Heart left ventricle (tissue), 16 donors: ENCODE results near the gene ZNF862. TPM values are rescaled to one million over a fixed set of nuclear protein-coding genes. Genes with fewer than 3 reads are reported as not detected.
A peak's percentile ranks its signal among the peaks of the same experiment; 100 is the strongest.

Experiments used
- ATAC-seq, 4 donors: fragments of 200-7000 bp; cut with Tn5 transposase; one replicate each; pipeline ENCODE4 v1.9.1; 2020 to 2022; ENCODE audit warnings: moderate library complexity in 4 of 4, mild to moderate bottlenecking in 3 of 4, moderate number of reproducible peaks in 1 of 4
- DNase-seq, 5 donors: peaks; one replicate each; pipeline ENCODE4 v3.0.0-alpha.2; 2020
- H3K27ac ChIP-seq, 12 donors: fragments of 200-600 bp; sonication (generic) in 4 of 12; one replicate each; pipeline versions ENCODE4 v1.5.0 to v1.8.0; 2016 to 2022; ENCODE audit warnings: mild to moderate bottlenecking in 2 of 12
- H3K27me3 ChIP-seq, 9 donors: fragments of 200-600 bp; sonication (generic) in 2 of 9; one replicate each; pipeline versions ENCODE4 v1.5.1 to v1.8.0; 2016 to 2022; ENCODE audit warnings: mild to moderate bottlenecking in 3 of 9
- H3K36me3 ChIP-seq, 9 donors: fragments of 200-600 bp; sonication (generic) in 2 of 9; one replicate each; pipeline versions ENCODE4 v1.5.0 to v1.8.0; 2018 to 2022; ENCODE audit warnings: mild to moderate bottlenecking in 2 of 9
- H3K4me1 ChIP-seq, 12 donors: fragments of 200-600 bp; sonication (generic) in 4 of 12; one replicate each; pipeline versions ENCODE4 v1.5.0 to v1.8.0; 2016 to 2022; ENCODE audit warnings: mild to moderate bottlenecking in 3 of 12
- H3K4me3 ChIP-seq, 12 donors: fragments of 200-600 bp; sonication (generic) in 4 of 12; one replicate each; pipeline versions ENCODE4 v1.5.0 to v1.8.0; 2017 to 2022; ENCODE audit warnings: mild to moderate bottlenecking in 9 of 12, moderate library complexity in 4 of 12
- H3K9me3 ChIP-seq, 12 donors: fragments of 200-600 bp; sonication (generic) in 4 of 12; one replicate each; pipeline versions ENCODE4 v1.5.0 to v1.8.0; 2016 to 2022; ENCODE audit warnings: mild to moderate bottlenecking in 1 of 12
- CTCF ChIP-seq, 12 donors: fragments of 200-600 bp; sonication (generic) in 4 of 12; IDR thresholded peaks; one replicate each; pipeline versions ENCODE4 v1.5.0 to v1.8.0; 2018 to 2022; ENCODE audit warnings: antibody characterized with exemption in 12 of 12, mild to moderate bottlenecking in 5 of 12
- POLR2A ChIP-seq, 2 donors: fragments of 450-650 bp; IDR thresholded peaks; one replicate each; pipeline ENCODE4 v1.6.1; 2017; ENCODE audit warnings: antibody characterized with exemption in 2 of 2, mild to moderate bottlenecking in 2 of 2, moderate library complexity in 2 of 2
- WGBS, 4 donors: extraction: QIAGEN DNeasy Blood & Tissue Kit in 2 of 4; methylation state at CpG; one replicate each; pipeline versions ENCODE4 v1.1.5 to v1.1.7; 2013 to 2018; 5-methylcytosine and 5-hydroxymethylcytosine counted together
- intact Hi-C, 10 donors: fragments of 100-400 bp; cut with DNase I; formaldehyde crosslinking; loops; one replicate each; pipeline versions ENCODE4 v1.11.1 to v1.14.2; 2022
- polyA plus RNA-seq, 2 donors: library from polyadenylated mRNA; stranded (reverse); fragments of 200-250 nt; gene quantifications; one replicate each; pipeline ENCODE4 v1.2.3, GENCODE V29; 2013
- total RNA-seq, 9 donors: library from RNA; depleted of rRNA in 2 of 9; stranded (reverse); fragments of >200 nt in 2 of 9; fragmentation: NEBNext Ultra II Directional in 3 of 9; extraction: Animal tissue kit (Norgen Biotek cat#: 25700) in 3 of 9; gene quantifications; one replicate each; pipeline versions ENCODE4 v1.1.0 to v1.2.4, GENCODE V29; 2016 to 2023
- donor health status: ischemic (EF 13 %, LVEDD 7.1; RV severe dilation, severe dysfunction).
- donor health status: healthy with polysubstance abuse.
- donor health status: DM: no; HTN: yes; CAD: no.
- donor health status: DM: no; HTN: no; CAD: no.
- donor health status: ischemic (EF 25% LVEDD 6.9; RV normal size, moderate dysfunction).
- donor health status: ischemic (EF 25% LVEDD 5.7; RV mildly dilated, moderate dysfunction).
- donor health status: healthy.
- donor health status: DM: yes; HTN: yes; CAD: no.
- donor health status: ischemic (EF 35%, LVEDD 5.7; RV mildly dilated, moderate dysfunction).
- donor health status: nonischemic (EF 11% LVEDD 7.7; RV severe dilation, severe dysfunction).
- donor health status: DM: yes; HTN: yes; CAD: no.
- donor health status: PGD.
- donor health status: ischemic (EF 29% LVEDD 5.4; RV normal size, mild dysfunction).
- donor health status: nonischemic (EF 23%, LVEDD 6.1; RV moderate dilation, normal function).

ZNF862 gene
- total and polyA plus RNA-seq, 11 donors = 6.9 to 18.1 (median 9.1) TPM

DNA sequence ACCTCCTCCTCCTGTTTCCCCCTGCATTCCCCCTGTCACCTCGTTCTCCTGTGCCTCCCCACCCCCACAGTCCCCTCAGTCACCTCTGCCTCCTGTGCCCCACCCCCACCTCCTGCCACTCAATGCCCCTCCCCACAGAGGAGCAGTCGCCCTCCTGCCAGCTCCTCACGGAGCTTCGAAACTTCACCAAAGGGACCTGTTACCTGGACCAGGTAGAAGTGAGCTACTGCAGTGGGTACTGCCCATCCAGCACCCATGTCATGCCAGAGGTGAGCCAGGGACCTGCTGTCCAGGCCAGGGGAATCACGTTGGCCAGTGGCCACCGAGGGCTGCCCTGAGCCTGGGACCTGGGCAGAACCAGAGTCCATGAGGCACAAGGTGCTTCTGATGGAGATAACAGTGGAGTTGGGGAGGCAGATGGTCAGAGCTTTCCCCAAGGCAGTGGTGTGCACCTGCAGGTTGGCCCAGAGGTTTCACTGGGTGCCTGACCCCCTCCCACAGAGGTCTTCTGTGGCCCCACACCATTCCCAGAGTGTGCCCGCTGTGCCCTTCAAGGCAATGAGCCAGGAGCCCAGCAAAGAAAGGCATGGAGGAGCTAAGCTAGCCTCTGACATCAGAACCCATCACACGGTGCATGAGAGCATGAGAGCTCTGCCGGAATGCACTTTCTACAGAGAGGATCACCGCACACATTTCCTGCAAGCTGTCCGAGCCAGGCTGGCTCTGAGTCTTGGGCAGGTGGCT, 7.0 kb upstream of the ZNF862 start:
- intact Hi-C loops = loop anchor here in 3 of 10 donors (10.0 kb wide), 3 partner anchors 56 to 546 kb away; partner anchors contain the start of gene ZNF467 (in 1 of the 3)
- Histone ChIP-seq H3K27ac (no peak overlapping the region), H3K4me3 (no peak overlapping the region), H3K36me3 (no peaks in the 10 kb centered on the region), H3K9me3 (no peaks in the 10 kb centered on the region), H3K27me3 (peaks cover 0 to 6% (median 0%) of the 10 kb centered on the region in 9 donors), H3K4me1 (no peaks in the 10 kb centered on the region)
- WGBS, 4 donors = 49 to 55% (median 52%) methylated on average over 5 to 11 of the region's 11 CpGs
- ATAC-seq (no peak), DNase-seq (peak in 1 of 5 donors; percentile 11)
- TF ChIP-seq POLR2A (IDR thresholded peaks at IDR 0.05) (no peak), CTCF (IDR thresholded peaks at IDR 0.05) (no peak)

DNA sequence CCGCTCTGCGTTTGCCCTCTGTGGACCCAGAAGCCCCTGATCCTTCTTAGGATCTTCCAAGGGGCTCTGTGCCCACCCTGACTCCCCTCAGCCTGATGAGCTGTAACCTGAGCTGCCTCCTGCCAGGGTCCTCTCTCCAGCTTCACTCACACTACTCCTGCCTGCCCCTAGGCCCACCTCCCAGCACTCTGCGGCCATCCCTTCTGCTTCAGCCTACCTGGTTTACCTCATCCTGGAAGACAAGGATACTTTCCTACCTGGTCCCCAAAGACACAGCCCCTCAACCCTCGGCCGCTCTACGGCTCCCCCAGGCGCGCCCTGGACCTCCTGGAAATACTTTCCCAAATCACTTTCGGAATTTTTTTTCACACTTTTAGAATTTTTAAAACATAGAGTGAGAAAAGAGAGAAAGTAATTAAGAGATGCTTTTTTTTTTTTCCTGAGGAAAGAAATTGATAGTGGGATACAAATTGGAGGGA, 6.4 kb upstream of the ZNF862 start:
- H3K27ac ChIP-seq = no peak overlapping the region
- H3K9me3 ChIP-seq = no peaks in the 10 kb centered on the region
- DNase-seq (peak in 1 of 5 donors; percentile 6), ATAC-seq (no peak)
- H3K36me3 ChIP-seq = no peaks in the 10 kb centered on the region
- TF ChIP-seq POLR2A (IDR thresholded peaks at IDR 0.05) (no peak), CTCF (IDR thresholded peaks at IDR 0.05) (no peak)
- peaks cover 0 to 6% (median 0%) of the 10 kb centered on the region in 9 donors for H3K27me3 ChIP-seq
- intact Hi-C loops = loop anchor here in 3 of 10 donors (10.0 kb wide), 3 partner anchors 57 to 547 kb away; partner anchors contain the start of gene ZNF467 (in 1 of the 3)
- WGBS, 4 donors = 73 to 76% (median 75%) methylated on average over 7 to 9 of the region's 9 CpGs
- H3K4me1 ChIP-seq = no peaks in the 10 kb centered on the region
- no peak overlapping the region for H3K4me3 ChIP-seq

- DNase-seq = peak in 2 of 5 donors; percentile 15 to 25
- peak in 1 of 4 donors; percentile 28 for ATAC-seq
- TF ChIP-seq POLR2A (IDR thresholded peaks at IDR 0.05) = no peak
- TF ChIP-seq CTCF (IDR thresholded peaks at IDR 0.05) = no peak
- intact Hi-C loops = loop anchor here in 3 of 10 donors (10.0 kb wide), 3 partner anchors 58 to 548 kb away; partner anchors contain the start of gene ZNF467 (in 1 of the 3)
- Histone ChIP-seq H3K36me3 (no peaks in the 10 kb centered on the region), H3K27me3 (peaks cover 0 to 6% (median 0%) of the 10 kb centered on the region in 9 donors), H3K4me3 (no peak overlapping the region), H3K4me1 (peaks cover 0 to under 1% (median 0%) of the 10 kb centered on the region in 12 donors), H3K9me3 (no peaks in the 10 kb centered on the region), H3K27ac (no peak overlapping the region)
- 67 to 78% (median 72%) methylated on average over 11 to 13 of the region's 13 CpGs for WGBS, 4 donors
These were observed 5.7 kb upstream of the ZNF862 start for GRCh38 chr7:149832332-149833041.
